IMR-90 (cell line): Measurements from ENCODE around the gene CDC42EP1. TPM values are rescaled to one million over a fixed set of nuclear protein-coding genes. Genes with fewer than 3 reads are reported as not detected.

Experiments
- ATAC-seq: fragments of 200-7000 bp; cut with Tn5 transposase; 2 replicates; pipeline ENCODE4 v1.9.1; 2020; ENCODE audit warnings: low read depth, mild to moderate bottlenecking, moderate library complexity
- BruUV-seq: library from RNA; stranded (reverse); fragments of 400-500 nt; replicated peaks from 2 replicates; lab custom pipeline; 2021; lab: Mats Ljungman, UMichigan
- CTCF ChIA-PET: fragments of 300-600 bp; formaldehyde crosslinking; extraction: SDS; loops from one replicate; lab custom pipeline; 2021; ENCODE audit warnings: antibody characterized with exemption; lab: Yijun Ruan, JAX
- POLR2A ChIA-PET: fragments of 300-600 bp; sonication (Branson Sonifier 250); formaldehyde crosslinking; loops from one replicate; lab custom pipeline; 2022; ENCODE audit warnings: antibody characterized with exemption; ENCODE audit not compliant: unreplicated experiment; lab: Charles Lee
- DNase-seq: peaks from one replicate; pipeline ENCODE4 v3.0.0; 2013
- H2AFZ ChIP-seq: replicated peaks from 2 replicates; pipeline ENCODE3; 2013; ENCODE audit warnings: low read length, mild to moderate bottlenecking; ENCODE audit not compliant: poor library complexity
- H2AK5ac ChIP-seq: 2 replicates; pipeline ENCODE4 v1.6.1; 2013; ENCODE audit warnings: low read depth, low read length, inconsistent platforms
- H2AK9ac ChIP-seq: replicated peaks from 2 replicates; pipeline ENCODE3; 2013; ENCODE audit warnings: mild to moderate bottlenecking, low read depth, low read length, moderate library complexity; ENCODE audit not compliant: poor library complexity
- H2BK120ac ChIP-seq: 2 replicates; pipeline ENCODE4 v1.6.1; 2013; ENCODE audit warnings: low read depth, low read length, inconsistent platforms
- H2BK15ac ChIP-seq: 3 replicates; pipeline ENCODE4 v1.6.1; 2013; ENCODE audit warnings: low read depth, low read length, inconsistent platforms
- H2BK20ac ChIP-seq: 2 replicates; pipeline ENCODE4 v1.6.1; 2013; ENCODE audit warnings: low read depth, mild to moderate bottlenecking, inconsistent platforms, low read length, moderate library complexity
- H2BK5ac ChIP-seq: 2 replicates; pipeline ENCODE4 v1.6.1; 2013; ENCODE audit warnings: mild to moderate bottlenecking, low read depth, low read length, inconsistent platforms; ENCODE audit not compliant: poor library complexity, severe bottlenecking
- H3K14ac ChIP-seq: replicated peaks from 2 replicates; pipeline ENCODE4 v1.6.1; 2013; ENCODE audit warnings: low read depth, low read length, inconsistent platforms
- H3K18ac ChIP-seq: 2 replicates; pipeline ENCODE4 v1.6.1; 2013; ENCODE audit warnings: low read depth, low read length, control low read depth
- H3K23ac ChIP-seq: 2 replicates; pipeline ENCODE4 v1.6.1; 2013; ENCODE audit warnings: low read depth, low read length, inconsistent platforms
- H3K27ac ChIP-seq: 2 replicates; pipeline ENCODE4 v1.5.1; 2013; ENCODE audit warnings: mild to moderate bottlenecking, control low read depth, low read length; ENCODE audit not compliant: insufficient read depth
- H3K27me3 ChIP-seq: 2 replicates; pipeline ENCODE4 v1.6.1; 2013; ENCODE audit warnings: low read length; ENCODE audit not compliant: control insufficient read depth, insufficient read depth
- H3K36me3 ChIP-seq: 2 replicates; pipeline ENCODE4 v1.6.1; 2013; ENCODE audit warnings: low read length, mixed read lengths; ENCODE audit not compliant: control insufficient read depth, insufficient read depth
- H3K4ac ChIP-seq: 2 replicates; pipeline ENCODE4 v1.6.1; 2013; ENCODE audit warnings: low read depth, low read length, inconsistent platforms
- H3K4me1 ChIP-seq: 2 replicates; pipeline ENCODE4 v1.6.1; 2013; ENCODE audit warnings: low read length, mixed read lengths; ENCODE audit not compliant: control insufficient read depth, insufficient read depth
- H3K4me2 ChIP-seq: 2 replicates; pipeline ENCODE4 v1.6.1; 2013; ENCODE audit warnings: low read depth, mild to moderate bottlenecking, control low read depth, low read length, moderate library complexity
- H3K4me3 ChIP-seq: 2 replicates; pipeline ENCODE4 v1.5.1; 2013; ENCODE audit warnings: low read depth, mild to moderate bottlenecking, control low read depth, low read length, moderate library complexity; ENCODE audit not compliant: insufficient read depth
- H3K56ac ChIP-seq: 2 replicates; pipeline ENCODE4 v1.6.1; 2013; ENCODE audit warnings: low read length, inconsistent platforms; ENCODE audit not compliant: insufficient read depth; ENCODE audit errors: extremely low read depth
- H3K79me1 ChIP-seq, 2 experiments: 2 replicates each; pipeline ENCODE4 v1.6.1; 2013; ENCODE audit warnings: low read length in 2 of 2, inconsistent platforms in 1 of 2, low read depth in 1 of 2
- H3K9ac ChIP-seq: 2 replicates; pipeline ENCODE4 v1.6.1; 2013; ENCODE audit warnings: low read depth, low read length, control low read depth
- H3K9me1 ChIP-seq: 2 replicates; pipeline ENCODE4 v1.6.1; 2013; ENCODE audit warnings: low read length, inconsistent platforms; ENCODE audit not compliant: insufficient read depth
- H3K9me3 ChIP-seq: 2 replicates; pipeline ENCODE4 v1.6.1; 2013; ENCODE audit warnings: low read length; ENCODE audit not compliant: control insufficient read depth, insufficient read depth
- H4K20me1 ChIP-seq: 2 replicates; pipeline ENCODE4 v1.6.1; 2013; ENCODE audit warnings: low read length, inconsistent platforms; ENCODE audit not compliant: insufficient read depth
- H4K5ac ChIP-seq: 2 replicates; pipeline ENCODE4 v1.6.1; 2013; ENCODE audit warnings: mild to moderate bottlenecking, low read depth, low read length, control low read depth
- H4K8ac ChIP-seq, 2 experiments: 2 replicates each; pipeline ENCODE4 v1.6.1; 2013; ENCODE audit warnings: low read depth in 2 of 2, low read length in 2 of 2, control low read depth in 1 of 2, inconsistent platforms in 1 of 2
- H4K91ac ChIP-seq: 2 replicates; pipeline ENCODE4 v1.6.1; 2013; ENCODE audit warnings: low read depth, low read length, inconsistent platforms; ENCODE audit not compliant: insufficient read depth
- CEBPB ChIP-seq: IDR thresholded peaks from 2 replicates; pipeline ENCODE4 v1.6.1; 2012; ENCODE audit warnings: low read depth, low read length, improper control_type of control experiment
- CTCF ChIP-seq: conservative IDR thresholded peaks from 2 replicates; pipeline ENCODE4 v1.5.1; 2012; ENCODE audit warnings: mild to moderate bottlenecking, low read depth, low read length, improper control_type of control experiment
- RAD21 ChIP-seq: IDR thresholded peaks from 2 replicates; pipeline ENCODE4 v1.6.1; 2012; ENCODE audit warnings: low read length, improper control_type of control experiment
- SMC3 ChIP-seq: fragments of 150-350 bp; IDR thresholded peaks from 2 replicates; pipeline ENCODE4 v1.6.1; 2016; ENCODE audit warnings: low read depth, mild to moderate bottlenecking, antibody characterized with exemption, low read length, moderate library complexity
- USF2 ChIP-seq: fragments of 150-350 bp; IDR thresholded peaks from 2 replicates; pipeline ENCODE4 v1.6.1; 2017; ENCODE audit warnings: mild to moderate bottlenecking, antibody characterized with exemption, low read length, low read depth
- WGBS, 2 experiments: methylation state at CpG; one replicate each; pipeline versions ENCODE4 v1.1.5 to v1.1.7; 2013; ENCODE audit warnings: missing lambda C conversion rate in 2 of 2; ENCODE audit not compliant: insufficient read length in 1 of 2; ENCODE audit errors: extremely low coverage in 2 of 2; 5-methylcytosine and 5-hydroxymethylcytosine counted together
- dilution Hi-C: fragments of 300-500 bp; cut with HindIII; formaldehyde crosslinking; loops from one replicate; pipeline ENCODE4 v1.14.3; 2018; ENCODE audit warnings: low sequenced_read_pairs; ENCODE audit not compliant: unreplicated experiment
- in situ Hi-C: fragments of 300-500 bp; cut with MboI; formaldehyde crosslinking; loops from 3 replicates; pipeline ENCODE4 v1.14.3; 2019; ENCODE audit warnings: low sequenced_read_pairs, inconsistent platforms, mixed read lengths
- intact Hi-C: fragments of 100-400 bp; cut with micrococcal nuclease; formaldehyde crosslinking; loops from 2 replicates; pipeline ENCODE4 v1.10.0; 2022
- polyA plus RNA-seq, 3 experiments: library from polyadenylated mRNA; depleted of rRNA; stranded (reverse); fragments of >200 nt; gene quantifications; 2 replicates each; pipeline ENCODE4 v1.2.3, GENCODE V29; 2012; ENCODE audit warnings: low replicate concordance in 1 of 3
- total RNA-seq: library from RNA; depleted of rRNA; stranded (reverse); fragments of >200 nt; gene quantifications from 2 replicates; pipeline ENCODE4 v1.2.3, GENCODE V29; 2012

The CDC42EP1 gene
- total and polyA plus RNA-seq, 2 of the 4 experiments (the other 2 are of a cell fraction), result 4.7 to 47.3 TPM

- Histone ChIP-seq H2BK5ac (no peak overlapping the region), H2AFZ (peak overlapping the region; percentile 86), H3K27me3 (peaks cover 7% of the 10 kb centered on the region), H3K23ac (no peak overlapping the region), H3K4me3 (peak overlapping the region; percentile 40; the same call in 1 of the 2 replicates), H3K9me3 (no peaks in the 10 kb centered on the region), H2BK20ac (no peak overlapping the region), H2BK120ac (no peak overlapping the region), H2BK15ac (no peak overlapping the region), H3K56ac (no peak overlapping the region), H3K9ac (no peak overlapping the region; the same call in 1 of the 2 replicates), H4K20me1 (0 out of 2 replicates have a peak, but pooled peaks cover 3% of the 10 kb centered on the region), H4K5ac (peak overlapping the region; percentile 40), H3K18ac (no peak overlapping the region), H3K9me1 (no peaks in the 10 kb centered on the region), H3K4ac (peak overlapping the region; percentile 50), H3K36me3 (no peaks in the 10 kb centered on the region), H4K91ac (no peak overlapping the region; the same call in 1 of the 2 replicates), H3K4me1 (peaks cover 7% of the 10 kb centered on the region), H2AK9ac (peak overlapping the region; percentile 86), H3K14ac (no peak overlapping the region), H3K4me2 (peak overlapping the region; percentile 93), H2AK5ac (peak overlapping the region; percentile 35; the same call in 1 of the 2 replicates), H3K27ac (peak overlapping the region; percentile 96), H3K79me1 (peaks cover 22 to 33% of the 10 kb centered on the region in 2 experiments), H4K8ac (peak overlapping the region; percentile 75 to 97)
- no peak for TF ChIP-seq USF2
- peak; percentile 76 for TF ChIP-seq CTCF
- TF ChIP-seq CEBPB, result peak; percentile 57
- peak; percentile 51 for TF ChIP-seq RAD21
- TF ChIP-seq SMC3, result peak; percentile 41; the same call in 1 of the 2 replicates
- intact Hi-C loops, result loop anchor here (5.0 kb wide), 1 partner anchor 60 kb away; no protein-coding TSS in a partner anchor
- BruUV-seq, result no TSS peak
- in situ Hi-C loops, result no loop called here
- no CpG with 5 or more reads among the region's 44 CpGs for WGBS, 2 experiments
- ATAC-seq (0 out of 2 replicates have a peak, but pooled peaks have one; percentile 6), DNase-seq (peak; percentile 40)
- dilution Hi-C loops, result no loop called here
- ChIA-PET POLR2A (interaction anchor here (1.0 kb wide), 3 partner anchors 27 to 70 kb away, joined by 3 to 6 read pairs (median 3); no protein-coding TSS in a partner anchor), CTCF (interaction anchor here (0.6 to 2.6 kb wide), 14 partner anchors 9 to 88 kb away, joined by 3 to 18 read pairs (median 3); no protein-coding TSS in a partner anchor)
Observed at GRCh38 chr22:37607010-37607934, 47.0 kb downstream of the CDC42EP1 start.
